ENCODE measurements around the gene RIC8B.

Gene RIC8B

DNA sequence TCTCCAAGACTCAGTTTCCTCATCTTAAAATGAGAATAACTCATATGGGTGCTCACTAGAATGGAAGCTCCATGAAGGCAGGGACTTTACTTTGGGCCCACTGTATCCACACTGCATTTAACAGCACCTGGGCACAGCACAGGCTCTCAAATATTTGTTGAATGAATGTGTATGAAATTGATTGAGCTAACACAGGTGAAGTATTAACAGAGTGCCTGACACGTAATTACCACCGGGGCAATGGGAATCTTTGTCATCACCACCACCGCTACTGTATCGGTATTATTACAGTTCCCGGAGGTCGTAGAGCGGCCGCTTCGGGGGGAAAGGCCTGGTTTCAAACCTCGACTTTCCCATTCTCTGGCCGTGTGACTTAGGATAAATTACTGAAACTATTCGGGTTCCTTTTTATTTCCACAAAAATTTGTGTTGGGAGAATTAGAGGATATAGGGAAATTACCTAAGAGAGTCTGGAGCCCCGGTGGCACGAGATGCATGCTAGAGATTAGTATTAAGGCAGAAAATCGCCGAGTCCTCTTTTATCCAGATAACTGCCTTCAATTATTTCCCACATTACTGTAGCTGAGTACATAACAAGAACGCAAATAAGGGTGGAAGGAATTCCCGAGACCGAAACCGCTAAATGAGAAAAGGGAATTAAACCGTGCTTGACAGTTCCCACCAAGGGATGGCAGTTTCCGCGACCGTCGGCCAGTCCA lies 1.0 kb upstream of the RIC8B start:
- no peak for DNase-seq (ENCODE audit: low spot score)
- TF ChIP-seq, protein P1, sequence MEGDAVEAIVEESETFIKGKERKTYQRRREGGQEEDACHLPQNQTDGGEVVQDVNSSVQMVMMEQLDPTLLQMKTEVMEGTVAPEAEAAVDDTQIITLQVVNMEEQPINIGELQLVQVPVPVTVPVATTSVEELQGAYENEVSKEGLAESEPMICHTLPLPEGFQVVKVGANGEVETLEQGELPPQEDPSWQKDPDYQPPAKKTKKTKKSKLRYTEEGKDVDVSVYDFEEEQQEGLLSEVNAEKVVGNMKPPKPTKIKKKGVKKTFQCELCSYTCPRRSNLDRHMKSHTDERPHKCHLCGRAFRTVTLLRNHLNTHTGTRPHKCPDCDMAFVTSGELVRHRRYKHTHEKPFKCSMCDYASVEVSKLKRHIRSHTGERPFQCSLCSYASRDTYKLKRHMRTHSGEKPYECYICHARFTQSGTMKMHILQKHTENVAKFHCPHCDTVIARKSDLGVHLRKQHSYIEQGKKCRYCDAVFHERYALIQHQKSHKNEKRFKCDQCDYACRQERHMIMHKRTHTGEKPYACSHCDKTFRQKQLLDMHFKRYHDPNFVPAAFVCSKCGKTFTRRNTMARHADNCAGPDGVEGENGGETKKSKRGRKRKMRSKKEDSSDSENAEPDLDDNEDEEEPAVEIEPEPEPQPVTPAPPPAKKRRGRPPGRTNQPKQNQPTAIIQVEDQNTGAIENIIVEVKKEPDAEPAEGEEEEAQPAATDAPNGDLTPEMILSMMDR (IDR thresholded peaks at IDR 0.05; ENCODE audit: borderline replicate concordance, control extremely low read depth, extremely low read depth, insufficient read depth, missing control alignments), result no peak

DNA sequence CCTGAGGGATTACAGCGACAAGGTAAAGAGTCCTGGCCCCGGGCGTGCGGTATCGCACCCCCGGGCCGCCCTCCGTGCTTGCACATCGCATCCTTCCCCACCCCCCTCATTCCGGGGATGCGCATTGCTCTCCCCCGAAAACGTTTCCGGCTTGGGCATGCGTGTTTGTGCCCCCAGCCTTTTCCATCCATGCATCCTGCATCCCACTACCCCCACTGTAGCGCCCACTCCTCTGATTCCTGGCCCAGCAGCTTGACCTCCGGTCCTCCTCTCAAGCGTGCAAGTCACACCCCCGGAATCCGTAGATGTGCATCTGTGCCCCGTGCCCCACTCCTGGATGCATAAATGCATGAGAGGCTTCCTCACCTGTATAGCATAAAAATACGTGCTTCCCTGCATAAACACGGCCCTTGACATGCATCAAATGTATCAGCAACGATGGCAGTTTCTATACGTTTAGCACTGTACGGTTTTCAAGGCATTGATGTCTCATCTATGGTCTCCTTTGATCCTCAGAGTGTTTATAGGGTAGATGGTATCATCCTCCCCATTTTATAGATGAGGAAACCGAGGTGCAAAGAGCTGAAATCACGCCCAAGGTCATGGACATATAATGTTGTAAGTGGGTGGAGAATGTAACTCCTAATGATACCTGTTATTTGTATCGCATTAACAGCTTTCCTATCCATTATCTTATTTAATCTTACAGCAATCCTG lies 484 bp downstream of the RIC8B start:
- DNase-seq (ENCODE audit: low spot score), result peak; percentile 42
- in situ Hi-C loops (cut with MboI; ENCODE audit: low sequenced_read_pairs, unreplicated experiment), result no loop called here
- TF ChIP-seq, protein P1 (IDR thresholded peaks at IDR 0.05; ENCODE audit: borderline replicate concordance, control extremely low read depth, extremely low read depth, insufficient read depth, missing control alignments), result no peak

More for the DNA sequence above, 1.0 kb upstream of the RIC8B start:
- in situ Hi-C loops (cut with MboI; ENCODE audit: low sequenced_read_pairs, unreplicated experiment), result no loop called here

GRCh38 chr12:106776897-106777296 lies 2.4 kb downstream of the RIC8B start:
- in situ Hi-C loops (cut with MboI; ENCODE audit: low sequenced_read_pairs, unreplicated experiment), result no loop called here
- no peak for DNase-seq (ENCODE audit: low spot score)
- TF ChIP-seq, protein P1 (IDR thresholded peaks at IDR 0.05; ENCODE audit: borderline replicate concordance, control extremely low read depth, extremely low read depth, insufficient read depth, missing control alignments), result no peak

DNA sequence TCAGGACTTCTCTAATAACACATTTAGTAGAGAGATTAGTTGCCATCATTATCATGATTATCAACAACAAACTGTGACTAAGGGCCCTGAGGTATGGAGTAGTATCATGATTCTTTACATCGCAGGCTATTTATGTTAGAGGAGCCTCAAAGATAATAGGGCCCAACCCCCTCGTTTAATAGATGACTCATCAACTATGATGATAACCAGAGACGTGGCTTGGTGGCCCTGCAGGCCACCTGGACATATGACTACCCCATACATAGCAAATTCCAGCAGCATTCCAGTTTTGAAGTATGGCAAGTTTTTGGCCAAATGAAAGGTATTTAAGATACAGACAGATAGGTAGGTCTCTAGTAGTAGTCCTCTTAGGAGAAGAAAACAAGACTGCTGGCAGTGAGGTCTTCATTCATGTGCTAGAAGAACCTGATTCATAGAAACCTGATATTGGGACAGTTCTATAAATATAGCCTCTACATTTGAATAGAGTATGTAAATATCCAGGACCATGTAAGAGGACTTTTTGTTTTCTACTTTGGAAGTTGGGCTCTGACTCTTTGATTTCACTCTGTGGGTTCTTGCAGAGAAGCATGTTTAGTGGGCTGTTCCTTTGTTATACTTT lies 5.6 kb downstream of the RIC8B start:
- no peak for DNase-seq (ENCODE audit: low spot score)
- TF ChIP-seq, protein P1 (IDR thresholded peaks at IDR 0.05; ENCODE audit: borderline replicate concordance, control extremely low read depth, extremely low read depth, insufficient read depth, missing control alignments), result no peak
- in situ Hi-C loops (cut with MboI; ENCODE audit: low sequenced_read_pairs, unreplicated experiment), result no loop called here

DNA sequence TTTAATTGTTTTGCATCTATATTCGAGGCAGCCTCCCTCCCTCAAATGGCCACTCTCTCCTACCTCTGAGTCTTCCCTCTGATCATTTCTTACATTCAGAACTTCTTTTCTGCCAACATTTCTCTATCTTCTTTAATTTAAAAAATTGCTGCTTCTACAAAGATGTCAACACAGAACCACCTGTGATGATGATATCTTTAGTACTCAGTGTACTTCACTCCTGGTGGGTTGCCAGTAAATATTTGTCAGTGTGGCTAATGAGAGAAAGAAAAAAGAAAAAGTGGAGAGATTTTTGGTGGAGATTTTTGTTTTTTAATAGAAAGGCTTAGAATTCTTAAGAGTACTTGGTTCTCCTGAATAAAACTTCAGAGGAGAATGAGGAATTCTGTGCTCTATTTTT lies 8.1 kb downstream of the RIC8B start:
- in situ Hi-C loops (cut with MboI; ENCODE audit: low sequenced_read_pairs, unreplicated experiment), result no loop called here
- TF ChIP-seq, protein P1 (IDR thresholded peaks at IDR 0.05; ENCODE audit: borderline replicate concordance, control extremely low read depth, extremely low read depth, insufficient read depth, missing control alignments), result no peak
- no peak for DNase-seq (ENCODE audit: low spot score)

- no peak for DNase-seq (ENCODE audit: low spot score)
- TF ChIP-seq, protein P1 (IDR thresholded peaks at IDR 0.05; ENCODE audit: borderline replicate concordance, control extremely low read depth, extremely low read depth, insufficient read depth, missing control alignments), result no peak
- in situ Hi-C loops (cut with MboI; ENCODE audit: low sequenced_read_pairs, unreplicated experiment), result no loop called here
Measured at GRCh38 chr12:106783515-106783914, 9.0 kb downstream of the RIC8B start.
